Measurements from ENCODE around the gene TXNRD3.
A peak's percentile ranks its signal among the peaks of the same experiment; 100 is the strongest.
"Not testable (repeated sequence)": the region's sequence is repeated elsewhere in the genome, so short reads cannot be mapped to it uniquely, and the experiment has no call there.

Gene TXNRD3

GRCh38 chr3:126644615-126645014 lies 10.3 kb downstream of the TXNRD3 start:
- no peak for DNase-seq (ENCODE audit: low read depth)

GRCh38 chr3:126638790-126639189 lies 16.1 kb downstream of the TXNRD3 start:
- DNase-seq (ENCODE audit: low read depth) = no peak

- DNase-seq (ENCODE audit: low read depth) = no peak
Measured at GRCh38 chr3:126636436-126636835, 18.5 kb downstream of the TXNRD3 start.

- no peak for DNase-seq (ENCODE audit: low read depth)
Measured at GRCh38 chr3:126634803-126635202, 20.1 kb downstream of the TXNRD3 start.

- no peak for DNase-seq (ENCODE audit: low read depth)
Measured at GRCh38 chr3:126630020-126630419, 24.9 kb downstream of the TXNRD3 start.

- not testable (repeated sequence) for DNase-seq (ENCODE audit: low read depth)
Measured at GRCh38 chr3:126625735-126626134, 29.2 kb downstream of the TXNRD3 start.

- no peak for DNase-seq (ENCODE audit: low read depth)
Measured at GRCh38 chr3:126622694-126623093, 32.2 kb downstream of the TXNRD3 start.

- peak; percentile 74 for DNase-seq (ENCODE audit: low read depth)
Measured at GRCh38 chr3:126621627-126622345, 33.1 kb downstream of the TXNRD3 start.

GRCh38 chr3:126621171-126621570 lies 33.8 kb downstream of the TXNRD3 start:
- DNase-seq (ENCODE audit: low read depth) = peak; percentile 81

- DNase-seq (ENCODE audit: low read depth) = no peak
Measured at GRCh38 chr3:126620738-126621137, 34.2 kb downstream of the TXNRD3 start.

- DNase-seq (ENCODE audit: low read depth) = no peak
Measured at GRCh38 chr3:126618760-126619159, 36.2 kb downstream of the TXNRD3 start.

- DNase-seq (ENCODE audit: low read depth) = no peak
Measured at GRCh38 chr3:126618021-126618420, 36.9 kb downstream of the TXNRD3 start.

GRCh38 chr3:126617571-126617970 lies 37.4 kb downstream of the TXNRD3 start:
- DNase-seq (ENCODE audit: low read depth) = no peak

- DNase-seq (ENCODE audit: low read depth) = no peak
Measured at GRCh38 chr3:126616931-126617330, 38.0 kb downstream of the TXNRD3 start.

- no peak for DNase-seq (ENCODE audit: low read depth)
Measured at GRCh38 chr3:126613479-126614188, 41.3 kb downstream of the TXNRD3 start.

GRCh38 chr3:126612479-126613205 lies 42.3 kb downstream of the TXNRD3 start:
- DNase-seq (ENCODE audit: low read depth) = no peak

- no peak for DNase-seq (ENCODE audit: low read depth)
Measured at GRCh38 chr3:126609909-126610308, 45.0 kb downstream of the TXNRD3 start.

GRCh38 chr3:126607214-126607908 lies 47.6 kb downstream of the TXNRD3 start:
- no peak for DNase-seq (ENCODE audit: low read depth)

- DNase-seq (ENCODE audit: low read depth) = no peak
Measured at GRCh38 chr3:126606001-126606400, 48.9 kb downstream of the TXNRD3 start.

GRCh38 chr3:126604691-126605090 lies 50.2 kb downstream of the TXNRD3 start:
- DNase-seq (ENCODE audit: low read depth) = no peak

- no peak for DNase-seq (ENCODE audit: low read depth)
Measured at GRCh38 chr3:126599101-126599500, 55.8 kb downstream of the TXNRD3 start.

- DNase-seq (ENCODE audit: low read depth) = not testable (repeated sequence)
Measured at GRCh38 chr3:126595479-126595878, 59.4 kb downstream of the TXNRD3 start.
